GM21447 (cell line): ENCODE data around the gene UPK3A.
"Not testable (repeated sequence)": the region's sequence is repeated elsewhere in the genome, so short reads cannot be mapped to it uniquely, and the experiment has no call there.

Experiments
- ATAC-seq: cut with Tn5 transposase; IDR thresholded peaks from one replicate; pipeline ENCODE4 v1.9.1; 2021; ENCODE audit not compliant: unreplicated experiment

UPK3A gene

DNA sequence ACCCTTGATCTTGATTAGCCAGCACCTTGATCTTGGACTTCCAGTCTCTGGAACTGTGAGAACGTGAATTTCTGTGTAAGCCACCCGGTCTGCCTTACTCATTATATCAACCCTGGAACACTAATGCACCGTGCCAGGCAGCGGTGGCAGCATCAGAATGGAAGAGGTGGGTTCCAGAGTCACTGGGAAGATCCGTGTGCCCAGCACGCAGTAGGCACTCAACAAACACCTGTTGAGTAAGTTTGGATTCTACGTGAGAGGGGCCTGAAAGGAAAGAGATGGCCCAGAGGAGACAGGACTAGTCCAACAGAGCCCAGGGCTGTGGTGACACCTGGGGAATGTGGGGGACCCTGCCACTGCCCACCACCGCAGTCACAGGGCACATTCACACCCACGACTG lies 6.6 kb upstream of the UPK3A start:
- ATAC-seq: no peak

GRCh38 chr22:45280587-45280980 lies 4.2 kb upstream of the UPK3A start:
- ATAC-seq: no peak

DNA sequence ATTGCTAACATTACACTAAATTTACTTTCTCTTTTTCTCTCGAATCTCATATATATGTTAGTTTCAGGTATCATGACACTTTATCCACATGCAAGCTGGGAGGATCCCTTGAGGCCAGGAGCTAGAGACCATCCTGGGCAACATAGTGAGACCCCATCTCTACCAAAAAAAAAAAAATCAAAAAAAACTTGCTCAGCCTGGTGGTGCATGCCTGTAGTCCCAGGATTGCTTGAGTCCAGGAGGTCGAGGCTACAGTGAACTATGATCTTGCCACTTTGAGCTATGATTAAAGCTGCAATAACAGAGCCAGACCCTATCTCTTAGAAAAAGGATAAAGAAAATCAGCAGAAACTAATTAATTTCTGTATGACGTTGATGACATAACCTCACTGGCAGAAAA lies 3.7 kb upstream of the UPK3A start:
- no peak for ATAC-seq

DNA sequence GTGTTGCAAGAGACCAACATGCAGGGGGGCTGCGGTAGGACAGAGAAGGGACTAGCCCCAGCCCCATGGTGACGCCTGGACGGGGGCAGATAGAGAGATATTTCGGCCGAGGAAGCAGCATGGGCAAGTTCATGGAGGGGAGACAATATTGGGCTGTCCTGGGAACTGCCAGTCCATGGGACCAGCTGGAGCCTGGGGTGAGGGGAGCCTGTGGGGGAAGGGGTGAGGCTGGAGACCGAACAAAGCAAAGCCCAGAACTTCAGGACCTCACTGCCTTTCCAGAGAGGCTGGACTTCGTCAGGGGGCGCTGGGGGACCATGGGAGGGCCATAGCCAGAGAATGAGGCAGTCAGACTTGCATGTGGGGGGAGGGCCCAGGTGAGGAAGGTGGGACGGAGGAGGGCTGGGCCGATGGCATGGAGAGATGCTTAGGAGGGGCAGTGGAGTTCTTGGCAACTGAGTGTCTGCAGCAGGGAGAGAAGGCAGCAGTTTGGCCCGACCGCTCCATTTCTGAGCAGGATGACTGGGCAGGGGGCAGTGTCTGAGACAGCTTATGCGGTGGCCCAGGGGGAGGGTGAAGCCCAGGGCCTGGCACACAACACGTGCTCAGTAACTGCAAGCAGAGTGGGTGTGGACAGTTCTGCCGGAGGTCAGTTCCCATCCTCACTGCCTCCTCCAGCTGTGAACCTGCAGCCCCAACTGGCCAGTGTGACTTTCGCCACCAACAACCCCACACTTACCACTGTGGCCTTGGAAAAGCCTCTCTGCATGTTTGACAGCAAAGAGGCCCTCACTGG lies 712 bp downstream of the UPK3A start:
- no peak for ATAC-seq

DNA sequence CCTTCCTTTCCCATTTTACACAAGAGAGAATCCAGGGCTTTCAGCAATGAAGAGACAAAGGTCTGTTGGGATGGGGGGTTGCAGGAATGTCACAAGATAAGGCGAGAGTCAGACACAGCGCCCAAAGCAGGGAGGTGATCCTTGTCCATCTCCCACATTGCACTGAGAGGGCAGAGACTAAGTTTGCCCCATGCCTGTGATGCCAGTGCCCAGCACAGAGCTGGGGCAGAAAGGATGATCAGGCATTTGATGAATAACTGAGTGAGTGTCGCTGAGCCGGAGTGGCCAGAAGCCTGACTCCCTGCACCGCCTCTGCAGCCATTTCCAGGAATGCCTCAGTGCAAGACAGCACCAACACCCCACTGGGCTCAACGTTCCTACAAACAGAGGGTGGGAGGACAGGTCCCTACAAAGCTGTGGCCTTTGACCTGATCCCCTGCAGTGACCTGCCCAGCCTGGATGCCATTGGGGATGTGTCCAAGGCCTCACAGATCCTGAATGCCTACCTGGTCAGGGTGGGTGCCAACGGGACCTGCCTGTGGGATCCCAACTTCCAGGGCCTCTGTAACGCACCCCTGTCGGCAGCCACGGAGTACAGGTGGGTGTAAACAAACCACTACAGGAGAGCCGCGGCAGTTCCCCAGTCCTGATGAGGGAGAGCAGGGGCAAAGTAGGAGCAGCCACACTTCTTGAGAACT lies 2.3 kb downstream of the UPK3A start:
- ATAC-seq: no peak

DNA sequence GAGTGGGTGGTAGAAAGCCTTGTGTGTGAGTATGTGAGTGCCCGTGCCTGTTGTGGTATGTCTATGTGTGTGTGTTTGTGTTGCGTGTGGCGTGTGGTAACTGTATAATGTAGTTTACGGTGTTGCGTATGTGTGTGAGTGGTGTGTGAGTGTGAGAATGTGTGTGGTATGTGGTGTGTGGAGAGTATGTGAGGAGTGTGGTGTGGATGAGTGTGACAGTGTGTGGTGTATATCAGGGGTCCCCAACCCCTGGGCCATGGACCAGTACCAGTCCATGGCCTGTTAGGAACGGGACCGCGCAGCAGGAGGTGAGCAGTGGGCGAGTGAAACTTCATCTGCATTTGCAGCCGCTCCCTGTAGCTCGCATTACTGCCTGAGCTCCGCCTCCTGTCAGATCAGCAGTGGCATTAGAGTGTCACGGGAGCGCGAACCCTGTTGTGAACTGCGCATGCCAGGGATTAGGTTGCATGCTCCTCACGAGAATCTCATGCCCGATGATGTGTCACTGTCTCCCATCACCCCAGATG lies 5.7 kb downstream of the UPK3A start:
- ATAC-seq: no peak

DNA sequence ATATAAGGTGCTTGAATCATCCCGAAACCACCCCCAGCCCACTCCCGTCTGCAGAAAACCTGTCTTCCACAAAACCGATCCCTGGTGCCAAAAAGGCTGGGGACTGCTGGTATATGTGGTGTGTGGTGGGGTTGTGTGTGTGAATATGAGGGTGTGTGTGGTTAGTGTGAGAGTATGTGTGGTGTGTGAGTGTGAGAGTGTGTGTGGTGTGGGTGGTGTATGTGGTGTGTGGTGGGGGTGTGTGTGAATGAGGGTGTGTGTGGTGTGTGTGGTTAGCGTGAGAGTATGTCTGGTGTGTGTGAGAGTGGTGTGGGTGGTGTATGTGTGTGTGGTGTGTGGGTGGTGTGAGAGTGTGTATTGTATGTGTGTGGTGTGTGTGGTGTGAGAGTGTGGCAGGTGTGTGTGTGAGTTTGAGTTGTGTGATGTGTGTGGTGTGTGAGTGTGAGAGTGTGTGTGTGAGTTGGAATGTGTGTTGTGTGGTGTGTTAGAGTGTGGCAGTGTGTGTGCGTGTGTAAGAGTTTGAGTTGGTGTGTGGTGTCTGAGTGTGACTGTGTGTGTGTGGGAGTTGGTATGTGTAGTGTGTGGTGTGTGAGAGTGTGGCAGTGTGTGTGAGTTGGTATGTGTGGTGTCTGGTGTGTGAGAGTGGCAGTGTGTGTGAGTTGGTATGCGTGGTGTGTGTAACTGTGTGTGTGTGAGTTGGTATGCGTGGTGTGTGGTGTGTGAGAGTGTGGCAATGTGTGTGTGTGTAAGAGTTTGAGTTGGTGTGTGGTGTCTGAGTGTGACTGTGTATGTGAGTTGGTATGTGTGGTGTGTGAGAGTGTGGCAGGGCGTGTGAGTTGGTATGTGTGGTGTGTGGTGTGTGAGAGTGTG lies 6.5 kb downstream of the UPK3A start:
- ATAC-seq: no peak

GRCh38 chr22:45291931-45292290 lies 7.2 kb downstream of the UPK3A start:
- ATAC-seq: no peak

DNA sequence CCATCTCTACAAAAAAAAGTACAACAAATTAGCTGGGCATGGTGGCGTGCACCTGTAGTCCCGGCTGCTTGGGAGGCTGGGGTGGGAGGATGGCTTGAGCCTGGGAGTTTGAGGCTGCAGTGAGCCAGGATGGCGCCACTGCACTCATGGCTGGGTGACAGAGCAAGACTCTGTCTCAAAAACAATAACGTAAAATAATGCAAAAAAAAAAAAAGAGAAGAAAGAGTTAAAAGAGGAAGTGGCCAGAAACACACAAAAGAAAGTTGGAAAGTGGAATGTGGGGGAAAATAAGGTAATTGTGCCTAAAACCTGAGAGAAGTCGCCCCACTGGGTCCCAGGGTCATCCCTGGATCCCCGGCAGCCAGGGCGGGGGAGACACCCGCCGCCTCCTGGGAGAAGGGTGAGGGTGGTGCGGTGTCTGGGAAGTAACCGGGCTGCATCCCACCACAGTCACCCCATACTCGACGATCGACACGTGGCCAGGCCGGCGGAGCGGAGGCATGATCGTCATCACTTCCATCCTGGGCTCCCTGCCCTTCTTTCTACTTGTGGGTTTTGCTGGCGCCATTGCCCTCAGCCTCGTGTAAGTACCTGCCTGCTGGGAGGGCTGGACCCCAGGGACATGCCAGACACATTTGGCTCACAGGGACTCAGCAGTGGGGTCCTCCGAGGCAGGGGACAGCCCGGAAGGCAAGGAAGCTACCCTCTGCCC lies 8.1 kb downstream of the UPK3A start:
- no peak for ATAC-seq

DNA sequence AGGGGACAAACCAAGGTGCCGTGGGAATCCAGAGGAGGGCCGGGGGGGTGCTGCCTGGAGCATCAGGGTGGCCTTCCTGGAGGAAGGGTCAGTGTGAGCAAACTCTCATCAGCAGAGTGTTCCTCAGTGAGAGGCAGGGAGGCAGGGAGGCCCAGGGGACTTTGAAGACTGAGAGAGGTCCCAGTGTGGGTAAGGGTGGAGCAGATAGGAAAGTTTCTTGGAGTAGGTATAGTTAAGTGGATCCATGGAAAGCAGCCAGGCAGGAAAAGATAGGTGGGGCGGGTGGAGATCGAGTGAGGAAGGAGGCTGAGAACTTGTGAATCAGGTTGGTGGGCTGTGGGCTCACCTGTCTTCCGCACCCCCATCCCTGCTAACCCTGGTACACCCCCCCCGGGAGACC lies 9.3 kb downstream of the UPK3A start:
- ATAC-seq: no peak

DNA sequence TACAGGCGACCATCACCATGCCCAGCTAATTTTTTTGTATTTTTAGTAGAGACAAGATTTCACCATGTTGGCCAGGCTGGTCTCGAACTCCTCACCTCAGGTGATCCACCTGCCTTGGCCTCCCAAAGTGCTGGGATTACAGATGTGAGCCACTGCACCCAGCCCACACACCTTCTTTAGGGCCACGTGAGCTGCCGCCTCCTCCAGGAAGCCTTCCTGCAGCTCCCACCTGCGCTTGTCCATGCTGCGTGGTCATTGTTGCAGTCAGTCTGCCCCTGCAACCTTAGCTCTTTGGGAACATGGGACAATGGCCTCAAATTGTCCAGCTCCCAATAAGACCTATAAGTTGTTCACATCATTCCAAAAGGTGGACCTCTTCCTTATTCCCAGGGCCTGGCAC lies 10.3 kb downstream of the UPK3A start:
- not testable (repeated sequence) for ATAC-seq

GRCh38 chr22:45295492-45295891 lies 10.7 kb downstream of the UPK3A start:
- ATAC-seq: no peak

DNA sequence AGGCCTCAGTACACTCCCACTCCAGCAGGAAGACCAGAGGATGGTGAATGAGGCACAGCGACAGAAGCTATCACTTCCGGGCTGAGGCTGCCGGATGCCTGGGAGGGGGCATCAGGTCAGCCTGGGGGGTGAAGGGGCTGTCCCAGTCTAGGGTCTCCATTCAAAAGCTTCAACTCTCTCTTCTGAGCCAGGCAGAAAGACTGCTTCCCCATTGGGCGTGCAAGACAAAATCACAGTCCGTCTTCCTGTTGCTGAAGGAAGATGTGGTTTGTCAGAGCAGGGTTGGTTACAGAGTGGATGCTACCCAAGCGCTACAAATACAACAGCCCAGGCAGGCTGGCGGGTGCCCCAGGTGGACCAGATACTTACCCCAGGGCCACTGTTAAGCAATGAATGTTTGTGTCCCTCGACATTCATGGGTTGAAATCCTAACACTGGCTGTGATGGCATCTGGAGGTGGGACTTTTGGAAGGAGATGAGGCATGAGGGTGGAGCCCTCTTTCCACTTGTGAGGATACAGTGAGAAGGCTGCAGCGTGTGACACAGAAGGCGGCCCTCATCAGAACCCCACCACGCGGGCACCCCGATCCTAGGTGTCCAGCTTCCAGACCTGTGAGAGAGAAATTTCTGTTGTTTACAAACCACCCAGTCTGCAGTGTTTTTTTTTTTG lies 12.0 kb downstream of the UPK3A start:
- no peak for ATAC-seq

GRCh38 chr22:45298934-45299505 lies 14.3 kb downstream of the UPK3A start:
- no peak for ATAC-seq

DNA sequence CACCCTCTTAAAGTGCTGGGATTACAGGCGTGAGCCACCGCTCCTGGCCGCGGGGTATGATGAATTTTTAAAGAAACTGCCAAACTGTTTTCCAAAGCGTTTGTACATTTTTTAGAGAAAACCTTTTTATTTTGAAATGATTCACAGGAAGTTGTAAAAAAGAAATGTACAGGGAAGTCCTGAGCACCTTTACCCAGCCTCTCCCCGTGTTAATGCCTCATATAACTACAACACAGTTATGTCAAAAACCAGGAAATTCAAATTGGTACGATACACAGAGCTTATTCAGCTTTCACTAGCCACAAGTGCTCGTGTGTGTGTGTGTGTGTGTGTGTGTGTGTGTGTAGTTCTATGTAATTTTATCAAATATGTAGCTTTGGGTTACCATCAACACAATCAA lies 18.0 kb downstream of the UPK3A start:
- ATAC-seq: no peak

DNA sequence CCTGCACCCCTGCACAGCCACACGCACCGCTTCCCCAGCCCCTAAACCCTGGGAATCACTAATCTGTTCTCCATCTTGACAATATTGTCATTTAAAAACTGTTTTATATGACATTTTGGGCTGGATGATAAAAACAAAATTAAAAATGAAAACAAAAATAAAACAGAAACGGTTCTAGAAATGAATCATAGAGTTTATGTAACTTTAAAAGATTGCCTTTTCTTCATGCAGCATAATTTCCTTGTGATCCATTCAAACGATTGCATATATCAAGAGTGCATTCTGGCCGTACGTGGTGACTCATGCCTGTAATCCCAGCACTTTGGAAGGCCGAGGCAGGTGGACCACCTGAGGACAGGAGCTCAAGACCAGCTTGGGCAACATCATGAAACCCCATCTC lies 18.4 kb downstream of the UPK3A start:
- ATAC-seq: no peak

DNA sequence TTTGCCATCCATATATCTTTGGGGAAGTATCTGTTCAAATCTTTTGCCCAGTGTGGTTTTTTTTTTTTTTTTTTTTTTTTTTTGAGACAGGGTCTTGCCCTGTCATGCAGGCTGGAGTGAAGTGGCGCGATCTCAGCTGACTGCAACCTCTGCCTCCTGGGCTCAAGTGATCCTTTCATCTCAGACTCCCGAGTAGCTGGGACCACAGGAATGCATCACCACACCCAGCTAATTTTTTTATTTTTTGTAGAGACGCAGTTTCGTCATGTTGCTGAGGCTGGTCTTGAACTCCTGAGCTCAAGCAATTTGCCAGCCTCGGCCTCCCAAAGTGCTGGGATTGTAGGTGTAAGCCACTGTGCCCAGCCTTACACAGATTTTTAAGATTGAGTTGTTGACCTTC lies 20.2 kb downstream of the UPK3A start:
- ATAC-seq: no peak

GRCh38 chr22:45305456-45306075 lies 20.8 kb downstream of the UPK3A start:
- ATAC-seq: no peak

- ATAC-seq: no peak
Observed at GRCh38 chr22:45306139-45306538, 21.4 kb downstream of the UPK3A start.
